IPS-20b (cell line): ENCODE results near the gene ZNF148.
A peak's percentile ranks its signal among the peaks of the same experiment; 100 is the strongest.

Source experiments
- H3K27ac ChIP-seq: one replicate; pipeline ENCODE4 v1.5.1; 2013; ENCODE audit warnings: low read length
- H3K27me3 ChIP-seq: 2 replicates; pipeline ENCODE4 v1.6.1; 2013; ENCODE audit warnings: mild to moderate bottlenecking, low read length, inconsistent platforms; ENCODE audit not compliant: insufficient read depth
- H3K36me3 ChIP-seq: 2 replicates; pipeline ENCODE4 v1.6.1; 2013; ENCODE audit warnings: low read depth, mild to moderate bottlenecking, inconsistent platforms, low read length, moderate library complexity; ENCODE audit not compliant: insufficient read depth
- H3K4me1 ChIP-seq: 2 replicates; pipeline ENCODE4 v1.6.1; 2013; ENCODE audit warnings: mild to moderate bottlenecking, control low read depth, inconsistent platforms, low read length, moderate library complexity; ENCODE audit not compliant: insufficient read depth
- H3K4me3 ChIP-seq: 2 replicates; pipeline ENCODE4 v1.5.1; 2013; ENCODE audit warnings: mild to moderate bottlenecking, low read length, inconsistent platforms
- H3K9ac ChIP-seq: 2 replicates; pipeline ENCODE4 v1.6.1; 2013; ENCODE audit warnings: low read depth, mild to moderate bottlenecking, inconsistent platforms, low read length, moderate library complexity
- H3K9me3 ChIP-seq: 2 replicates; pipeline ENCODE4 v1.6.1; 2013; ENCODE audit warnings: mild to moderate bottlenecking, low read depth, low read length, inconsistent platforms; ENCODE audit not compliant: insufficient read depth

ZNF148 gene

DNA sequence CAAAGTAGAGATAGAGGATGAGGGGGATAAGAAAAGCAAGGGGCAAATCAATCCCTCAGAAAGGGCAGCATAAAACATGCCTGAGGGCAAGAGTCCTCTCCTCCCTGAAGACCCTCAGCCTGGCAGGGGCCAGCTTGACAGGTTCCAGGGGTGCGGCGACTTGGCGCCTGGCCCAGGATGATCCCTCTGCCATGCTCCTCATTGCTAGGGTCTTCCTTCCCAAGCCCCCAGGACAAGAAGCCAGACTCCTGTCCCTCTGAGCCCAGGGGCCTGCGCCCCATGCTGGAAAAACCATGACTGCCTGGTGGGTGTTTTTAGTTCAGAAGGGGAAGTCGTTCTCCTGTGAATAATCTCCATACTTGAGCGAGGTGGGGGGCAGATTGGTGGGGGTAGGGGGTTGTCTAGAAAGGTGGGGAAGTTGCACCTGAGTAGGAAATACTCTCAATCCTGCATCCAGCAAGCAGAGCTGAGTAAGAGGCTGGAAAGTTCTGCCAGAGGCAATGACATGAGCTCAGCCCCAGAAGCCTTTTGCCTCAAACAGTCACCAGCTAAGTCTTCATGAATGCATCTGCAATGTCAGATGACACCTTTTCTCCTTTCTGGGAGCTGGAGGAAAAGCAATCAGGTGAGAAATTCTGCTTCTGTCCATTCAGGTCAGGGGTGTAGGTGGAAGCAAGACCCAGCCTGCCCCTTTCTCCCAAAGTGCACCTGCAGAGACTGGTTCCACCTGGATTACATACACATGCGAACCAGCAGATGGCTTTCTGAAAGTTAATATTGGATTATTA lies 180.9 kb downstream of the ZNF148 start:
- Histone ChIP-seq H3K27ac (no peak overlapping the region), H3K9me3 (no peaks in the 10 kb centered on the region), H3K9ac (no peak overlapping the region)

DNA sequence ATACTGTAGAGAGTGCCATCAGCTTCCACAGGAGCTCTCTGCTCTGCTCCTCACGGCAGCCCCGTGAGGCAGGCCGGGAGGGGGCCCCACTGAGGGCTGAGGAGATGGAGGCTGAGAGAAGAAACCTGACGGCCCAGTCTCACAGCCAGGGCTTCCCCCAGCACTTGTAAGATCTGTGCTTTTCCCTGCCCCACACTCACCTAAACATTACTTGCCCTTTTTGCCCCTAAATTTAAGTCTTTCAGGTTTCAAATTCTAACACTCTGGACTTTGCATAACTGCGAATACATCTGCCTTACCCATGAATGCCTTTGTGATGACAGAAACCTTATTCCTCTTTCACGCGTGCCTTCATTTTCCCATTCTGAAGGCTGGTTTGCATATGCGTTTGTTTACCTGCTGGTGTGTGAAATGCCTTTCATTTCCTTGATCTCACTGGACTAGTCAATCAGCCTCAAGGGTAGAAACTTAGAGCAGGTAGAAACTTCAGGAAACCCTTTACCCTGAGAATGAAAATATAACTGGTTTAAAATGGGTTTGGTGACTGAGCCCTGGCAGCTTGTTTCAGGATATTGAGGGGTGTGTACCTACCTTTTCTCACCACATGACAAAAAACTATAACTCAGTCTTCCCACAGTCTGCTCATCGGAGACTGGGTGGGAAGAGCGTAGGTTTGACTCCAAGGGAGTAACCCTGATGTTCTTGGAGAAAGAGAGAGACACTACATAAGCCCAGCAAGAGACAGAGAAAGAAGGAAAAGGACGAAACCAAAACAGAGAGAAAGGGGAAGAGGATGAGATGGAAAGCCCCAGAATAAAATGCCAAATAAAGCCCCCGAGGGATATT lies 182.7 kb downstream of the ZNF148 start:
- Histone ChIP-seq H3K4me1 (peaks cover 29% of the 10 kb centered on the region), H3K36me3 (peaks cover 25% of the 10 kb centered on the region; the same call in 1 of the 2 replicates), H3K4me3 (no peak overlapping the region), H3K27me3 (no peaks in the 10 kb centered on the region), H3K27ac (peak overlapping the region; percentile 1), H3K9me3 (no peaks in the 10 kb centered on the region), H3K9ac (no peak overlapping the region)

More for the DNA sequence above, 180.9 kb downstream of the ZNF148 start:
- Histone ChIP-seq H3K4me1 (peaks cover 23% of the 10 kb centered on the region), H3K36me3 (peaks cover 13% of the 10 kb centered on the region; the same call in 1 of the 2 replicates), H3K4me3 (no peak overlapping the region), H3K27me3 (no peaks in the 10 kb centered on the region)

DNA sequence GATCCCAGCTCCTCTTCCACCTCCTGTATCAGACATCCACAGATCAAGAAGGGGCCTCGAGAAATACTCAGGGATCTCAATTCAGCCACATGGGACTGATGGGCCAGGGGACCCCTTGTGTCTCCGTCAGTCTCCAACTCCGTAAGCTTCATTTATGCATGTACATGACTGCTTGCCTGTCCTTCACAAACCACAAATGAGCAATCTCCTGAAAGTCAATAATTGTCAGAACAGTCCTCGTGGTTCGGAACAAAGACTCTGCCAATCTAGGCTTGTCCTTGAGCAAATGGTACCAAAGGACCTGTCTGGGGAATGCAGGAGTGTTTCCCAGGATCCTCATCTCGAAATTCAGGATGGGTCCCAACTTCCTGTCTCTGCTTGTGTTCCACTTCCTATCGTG lies 183.4 kb downstream of the ZNF148 start:
- H3K9me3 ChIP-seq = no peaks in the 10 kb centered on the region
- peaks cover 25% of the 10 kb centered on the region; the same call in 1 of the 2 replicates for H3K36me3 ChIP-seq
- H3K4me1 ChIP-seq = peaks cover 35% of the 10 kb centered on the region
- H3K27ac ChIP-seq = peak overlapping the region; percentile 1
- H3K4me3 ChIP-seq = no peak overlapping the region
- H3K9ac ChIP-seq = no peak overlapping the region
- no peaks in the 10 kb centered on the region for H3K27me3 ChIP-seq

DNA sequence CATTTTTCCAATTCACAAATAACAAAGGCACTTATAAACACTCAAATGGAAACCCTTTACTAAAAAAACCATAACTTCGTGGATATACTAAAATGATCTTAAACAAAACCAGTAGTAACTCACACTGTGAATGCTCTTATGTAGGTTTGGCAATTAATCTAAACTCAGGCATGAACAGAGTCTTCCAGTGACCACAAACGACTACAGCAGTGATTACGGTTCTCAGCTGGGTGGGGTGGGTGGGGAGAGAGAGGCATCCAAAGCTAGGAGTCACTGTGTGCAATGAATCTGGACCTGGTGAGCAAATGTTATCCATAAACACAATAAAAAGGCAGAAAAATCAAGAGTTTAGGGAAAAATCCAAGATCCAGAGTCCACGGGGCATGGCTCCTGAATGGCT lies 183.9 kb downstream of the ZNF148 start:
- Histone ChIP-seq H3K27me3 (no peaks in the 10 kb centered on the region), H3K27ac (no peak overlapping the region), H3K9me3 (no peaks in the 10 kb centered on the region)

DNA sequence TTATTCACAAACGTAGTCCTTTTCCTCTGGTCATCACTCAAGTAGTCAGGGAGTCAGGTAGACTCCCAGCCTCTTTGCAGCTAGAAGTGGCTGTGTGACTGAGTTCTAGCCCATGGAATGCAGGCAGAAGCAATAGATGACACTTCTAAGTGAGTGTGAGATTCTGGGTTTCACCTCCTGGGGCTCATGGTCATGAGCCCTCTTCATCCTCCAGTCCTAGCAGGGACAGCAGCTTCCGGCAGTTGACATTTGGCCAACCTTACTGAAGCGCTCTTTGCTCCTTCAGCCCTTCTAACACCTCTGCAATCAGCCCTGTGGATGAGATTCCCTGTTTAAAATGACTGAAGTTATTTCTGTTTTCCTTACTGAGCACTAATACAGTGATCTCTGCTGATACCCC lies 184.3 kb downstream of the ZNF148 start:
- no peaks in the 10 kb centered on the region for H3K9me3 ChIP-seq
- H3K4me1 ChIP-seq = peaks cover 35% of the 10 kb centered on the region
- H3K4me3 ChIP-seq = no peak overlapping the region
- H3K9ac ChIP-seq = no peak overlapping the region
- no peak overlapping the region for H3K27ac ChIP-seq
- peaks cover 25% of the 10 kb centered on the region; the same call in 1 of the 2 replicates for H3K36me3 ChIP-seq
- H3K27me3 ChIP-seq = no peaks in the 10 kb centered on the region

More for the DNA sequence above, 183.9 kb downstream of the ZNF148 start:
- Histone ChIP-seq H3K4me3 (no peak overlapping the region), H3K36me3 (peaks cover 25% of the 10 kb centered on the region; the same call in 1 of the 2 replicates), H3K4me1 (peaks cover 35% of the 10 kb centered on the region), H3K9ac (no peak overlapping the region)

DNA sequence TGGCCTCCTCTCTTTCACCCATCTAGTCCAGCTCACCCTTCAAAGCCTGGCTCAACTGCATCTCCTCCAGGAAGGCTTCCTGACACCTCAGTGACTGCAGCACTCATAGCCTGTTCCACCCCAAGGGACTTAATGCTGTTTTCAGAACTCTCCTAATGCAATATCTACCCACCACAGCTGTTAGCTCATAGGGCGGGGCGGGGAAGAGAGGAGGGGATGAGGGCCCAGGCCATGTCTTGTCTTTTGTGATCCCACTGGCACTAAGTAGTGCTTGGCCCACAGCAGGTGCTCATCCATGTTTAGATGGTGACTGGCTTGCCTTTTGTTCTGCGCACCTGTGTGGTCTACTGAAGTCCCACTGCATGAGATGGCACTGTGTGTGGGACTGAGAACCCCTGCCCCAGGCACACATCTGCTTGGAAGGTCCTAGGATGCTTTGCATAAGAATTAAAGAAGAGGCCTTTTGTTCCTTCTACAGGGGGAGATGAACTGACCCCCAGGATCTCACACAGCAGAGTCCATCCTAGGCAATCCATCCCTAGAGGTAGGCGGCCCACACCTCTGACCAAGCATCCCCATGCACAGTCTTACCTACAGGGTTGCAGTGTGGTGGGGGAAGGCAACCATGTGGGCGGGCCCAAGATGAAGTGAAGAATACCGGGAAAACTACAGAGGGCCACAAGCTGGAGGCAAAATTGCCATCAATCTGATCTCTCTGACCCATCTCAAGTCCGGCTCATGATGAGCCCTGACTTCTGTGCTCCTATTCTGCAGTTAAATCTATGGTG lies 185.6 kb downstream of the ZNF148 start:
- Histone ChIP-seq H3K36me3 (peaks cover 25% of the 10 kb centered on the region; the same call in 1 of the 2 replicates), H3K27ac (no peak overlapping the region), H3K9ac (no peak overlapping the region), H3K4me1 (peaks cover 35% of the 10 kb centered on the region), H3K9me3 (no peaks in the 10 kb centered on the region), H3K27me3 (no peaks in the 10 kb centered on the region), H3K4me3 (no peak overlapping the region)

DNA sequence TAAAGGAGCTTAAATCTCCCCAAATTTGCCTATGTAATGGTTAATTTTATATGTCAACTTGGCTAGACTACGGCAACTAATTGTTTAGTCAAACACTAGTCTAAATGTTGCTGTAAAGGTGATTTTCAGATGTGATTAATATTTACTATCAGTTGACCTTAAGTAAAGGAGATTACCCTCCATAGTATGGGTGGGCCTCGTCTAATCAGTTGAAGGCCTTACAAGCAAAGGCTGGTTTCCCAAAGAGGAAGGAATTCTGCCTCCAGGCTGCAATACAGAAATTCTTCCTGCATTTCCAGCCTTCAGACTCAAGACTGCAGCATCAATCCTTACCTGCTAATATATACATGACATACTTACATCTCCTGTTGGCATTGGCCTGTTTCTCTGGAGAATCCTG lies 186.2 kb downstream of the ZNF148 start:
- Histone ChIP-seq H3K36me3 (peaks cover 25% of the 10 kb centered on the region; the same call in 1 of the 2 replicates), H3K27me3 (no peaks in the 10 kb centered on the region), H3K9me3 (no peaks in the 10 kb centered on the region), H3K9ac (no peak overlapping the region), H3K4me1 (peaks cover 29% of the 10 kb centered on the region), H3K27ac (no peak overlapping the region), H3K4me3 (no peak overlapping the region)

DNA sequence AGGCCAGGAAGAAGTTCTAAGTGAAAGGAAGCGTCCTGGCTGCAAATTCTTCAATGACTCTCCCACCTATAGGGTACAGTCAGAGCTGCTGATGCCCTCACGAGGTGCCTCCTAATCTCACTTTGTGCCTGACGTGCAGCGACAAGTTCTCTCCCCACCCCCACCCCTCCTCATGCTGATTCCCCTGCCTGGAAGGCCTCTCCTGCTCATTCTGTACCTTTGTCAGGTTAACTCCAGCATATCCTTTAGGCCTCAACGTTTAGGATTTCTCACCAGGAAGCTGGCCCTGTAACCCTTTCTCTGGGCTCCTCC lies 187.6 kb downstream of the ZNF148 start:
- Histone ChIP-seq H3K36me3 (peaks cover 25% of the 10 kb centered on the region; the same call in 1 of the 2 replicates), H3K9ac (no peak overlapping the region), H3K4me3 (no peak overlapping the region), H3K9me3 (no peaks in the 10 kb centered on the region), H3K4me1 (peaks cover 33% of the 10 kb centered on the region), H3K27me3 (no peaks in the 10 kb centered on the region), H3K27ac (no peak overlapping the region)

DNA sequence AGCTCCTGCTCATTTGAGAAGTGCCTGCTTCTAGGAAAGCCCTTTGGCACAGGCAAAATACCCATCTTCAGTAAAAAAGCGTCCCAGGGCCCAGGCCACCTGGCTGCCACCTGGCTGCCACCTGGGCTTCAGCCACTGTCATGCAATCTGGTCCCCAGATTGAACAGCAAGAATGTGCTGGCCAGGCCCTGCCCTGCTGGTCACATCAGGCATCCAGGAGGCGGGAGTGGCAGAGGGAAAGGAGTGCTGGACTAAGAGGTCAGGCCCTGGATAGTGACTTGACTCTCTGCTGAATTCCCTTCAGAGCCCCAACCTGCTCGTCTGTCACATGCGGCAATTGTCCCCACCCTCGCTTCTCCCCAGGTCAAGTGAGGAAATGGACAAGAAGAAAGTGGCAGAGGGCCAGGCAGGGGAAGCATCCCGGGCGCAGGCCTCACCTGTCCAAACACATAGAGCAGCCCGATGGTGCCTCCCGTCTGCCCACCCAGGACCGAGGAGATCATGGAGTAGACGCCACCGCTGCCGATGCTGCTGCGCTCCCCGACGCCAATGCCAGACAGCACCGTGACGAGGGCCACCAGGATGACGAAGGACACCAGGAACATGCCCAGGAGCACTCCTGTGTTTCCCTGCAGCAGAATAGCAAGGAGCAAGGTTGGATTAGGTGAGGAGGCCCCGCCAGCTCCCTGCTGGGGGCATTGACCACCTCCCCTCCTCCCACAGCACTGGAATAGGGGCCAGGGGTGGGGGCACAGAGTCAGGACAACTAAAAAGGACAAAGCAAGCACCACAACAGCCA lies 188.1 kb downstream of the ZNF148 start:
- H3K9ac ChIP-seq = no peak overlapping the region
- H3K36me3 ChIP-seq = peaks cover 25% of the 10 kb centered on the region; the same call in 1 of the 2 replicates
- peak overlapping the region; percentile 18 for H3K27ac ChIP-seq
- peaks cover 29% of the 10 kb centered on the region for H3K4me1 ChIP-seq
- no peak overlapping the region for H3K4me3 ChIP-seq
- H3K27me3 ChIP-seq = no peaks in the 10 kb centered on the region
- no peaks in the 10 kb centered on the region for H3K9me3 ChIP-seq

DNA sequence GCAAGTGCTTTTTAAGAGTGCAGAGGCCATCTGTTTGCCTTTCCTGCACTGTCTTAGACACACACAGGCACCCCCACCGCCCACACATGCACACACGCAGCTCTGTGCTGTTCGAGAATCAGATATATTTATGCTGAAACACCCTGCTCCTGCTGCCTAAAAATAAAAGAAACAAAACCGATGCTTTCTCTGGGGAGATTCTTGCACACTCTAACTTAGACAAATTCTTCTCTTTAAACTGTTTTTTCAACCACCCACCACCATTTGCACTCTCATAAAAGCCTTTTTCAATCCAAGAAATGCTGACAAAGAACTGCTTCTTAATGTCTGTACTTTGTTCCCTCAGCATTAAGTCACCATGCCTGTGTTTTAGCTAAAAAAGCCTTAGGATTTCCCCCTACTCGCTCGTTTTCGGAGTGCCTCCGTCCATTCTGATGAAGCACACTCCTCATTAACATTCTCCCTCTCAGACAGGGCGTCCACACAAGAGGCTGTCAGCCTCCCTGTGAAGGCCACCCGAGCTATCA lies 188.8 kb downstream of the ZNF148 start:
- no peaks in the 10 kb centered on the region for H3K27me3 ChIP-seq

More for the DNA sequence above, 188.8 kb downstream of the ZNF148 start:
- Histone ChIP-seq H3K36me3 (peaks cover 25% of the 10 kb centered on the region; the same call in 1 of the 2 replicates), H3K9me3 (no peaks in the 10 kb centered on the region), H3K27ac (peak overlapping the region; percentile 18), H3K4me1 (peaks cover 25% of the 10 kb centered on the region), H3K9ac (no peak overlapping the region), H3K4me3 (no peak overlapping the region)
